ENCODE measurements around the gene CDON. TPM values are rescaled to one million over a fixed set of nuclear protein-coding genes. Genes with fewer than 3 reads are reported as not detected.

The CDON gene
- total RNA-seq, 2 experiments from 2014 or later = 1.9 to 2.7 TPM

DNA sequence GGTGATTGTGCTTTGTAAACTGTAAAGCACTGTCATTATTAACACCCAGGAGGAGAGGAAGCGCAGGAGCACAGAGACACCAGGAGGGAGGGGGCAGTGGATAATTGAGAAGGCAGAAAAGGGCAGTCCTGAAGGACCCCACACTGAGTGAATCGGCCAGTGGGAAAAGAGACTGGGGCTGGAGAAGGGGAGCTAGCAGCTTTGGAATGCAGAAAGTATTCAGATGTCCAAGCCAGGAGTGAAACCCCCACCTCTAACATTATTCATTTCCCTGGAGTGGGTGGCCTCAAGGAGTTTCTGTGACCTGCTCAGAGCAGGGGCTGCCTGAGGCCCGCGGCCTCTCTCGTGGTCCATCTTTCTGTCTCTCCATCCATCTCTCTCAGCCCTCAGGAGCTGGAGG is 38.0 kb upstream of the CDON start:
- Histone ChIP-seq H3K4me3 (ENCODE audit: low read length) (no peak overlapping the region), H3K4me1 (ENCODE audit: insufficient read depth, low read length) (no peaks in the 10 kb centered on the region), H3K9me3 (ENCODE audit: control insufficient read depth in 1 of 2, insufficient read depth in 1 of 2, low read length in 2 of 2) (no peaks in the 10 kb centered on the region), H3K27ac (ENCODE audit: low read depth in 1 of 2, low read length in 2 of 2) (no peak overlapping the region), H3K36me3 (ENCODE audit: insufficient read depth, low read length) (no peaks in the 10 kb centered on the region), H3K27me3 (ENCODE audit: control insufficient read depth in 1 of 2, insufficient read depth in 2 of 2, low read length in 2 of 2) (no peaks in the 10 kb centered on the region)
- no peaks in the 10 kb centered on the region for H3K4me1 Mint-ChIP-seq (ENCODE audit: low read depth)
- ATAC-seq (ENCODE audit: poor library complexity) (no peak), DNase-seq (no peak)
- H3K4me3 Mint-ChIP-seq = no peak overlapping the region
- H3K27me3 Mint-ChIP-seq = no peaks in the 10 kb centered on the region
- TF ChIP-seq, protein P1, sequence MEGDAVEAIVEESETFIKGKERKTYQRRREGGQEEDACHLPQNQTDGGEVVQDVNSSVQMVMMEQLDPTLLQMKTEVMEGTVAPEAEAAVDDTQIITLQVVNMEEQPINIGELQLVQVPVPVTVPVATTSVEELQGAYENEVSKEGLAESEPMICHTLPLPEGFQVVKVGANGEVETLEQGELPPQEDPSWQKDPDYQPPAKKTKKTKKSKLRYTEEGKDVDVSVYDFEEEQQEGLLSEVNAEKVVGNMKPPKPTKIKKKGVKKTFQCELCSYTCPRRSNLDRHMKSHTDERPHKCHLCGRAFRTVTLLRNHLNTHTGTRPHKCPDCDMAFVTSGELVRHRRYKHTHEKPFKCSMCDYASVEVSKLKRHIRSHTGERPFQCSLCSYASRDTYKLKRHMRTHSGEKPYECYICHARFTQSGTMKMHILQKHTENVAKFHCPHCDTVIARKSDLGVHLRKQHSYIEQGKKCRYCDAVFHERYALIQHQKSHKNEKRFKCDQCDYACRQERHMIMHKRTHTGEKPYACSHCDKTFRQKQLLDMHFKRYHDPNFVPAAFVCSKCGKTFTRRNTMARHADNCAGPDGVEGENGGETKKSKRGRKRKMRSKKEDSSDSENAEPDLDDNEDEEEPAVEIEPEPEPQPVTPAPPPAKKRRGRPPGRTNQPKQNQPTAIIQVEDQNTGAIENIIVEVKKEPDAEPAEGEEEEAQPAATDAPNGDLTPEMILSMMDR (IDR thresholded peaks at IDR 0.05) = no peak
- H3K36me3 Mint-ChIP-seq (ENCODE audit: low read depth) = no peaks in the 10 kb centered on the region
- CTCF ChIA-PET = no interaction called here
- no peaks in the 10 kb centered on the region for H3K9me3 Mint-ChIP-seq
- H3K27ac Mint-ChIP-seq = no peak overlapping the region
- intact Hi-C loops (cut with DNase I, micrococcal nuclease) = no loop called here
- POLR2A ChIA-PET = no interaction called here

DNA sequence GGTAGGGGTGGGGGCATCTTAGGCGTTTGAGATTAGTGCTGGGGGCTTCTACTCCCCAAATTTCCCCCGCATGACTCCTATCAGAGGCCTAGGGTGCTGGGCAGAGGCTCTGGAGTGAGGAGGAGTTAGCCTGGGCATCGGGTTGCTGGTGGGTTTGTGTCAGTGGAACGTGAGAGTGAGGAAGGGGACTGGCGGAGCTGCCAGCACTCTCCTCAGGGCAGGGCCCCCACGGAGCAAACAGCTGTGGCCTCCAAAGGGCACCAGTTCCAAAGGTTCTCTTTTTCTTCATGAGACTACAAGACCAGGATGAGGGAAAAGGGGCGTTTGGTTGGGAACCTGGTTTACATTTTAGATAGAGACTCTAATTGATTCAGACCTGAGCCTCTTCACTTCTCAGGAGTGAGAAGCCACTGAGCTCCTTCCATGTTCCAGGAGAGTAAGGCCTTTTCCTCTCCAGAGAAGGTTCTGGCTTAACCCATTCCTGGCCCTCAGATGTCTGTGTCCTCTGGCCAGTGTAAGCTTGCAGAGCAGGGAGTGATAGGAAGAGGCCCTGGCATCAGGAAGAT is 35.6 kb upstream of the CDON start:
- DNase-seq (no peak), ATAC-seq (ENCODE audit: poor library complexity) (no peak)
- POLR2A ChIA-PET = no interaction called here
- TF ChIP-seq, protein P1 (IDR thresholded peaks at IDR 0.05) = no peak
- intact Hi-C loops (cut with DNase I, micrococcal nuclease) = no loop called here
- CTCF ChIA-PET = no interaction called here
- Histone ChIP-seq H3K4me1 (ENCODE audit: insufficient read depth, low read length) (no peaks in the 10 kb centered on the region), H3K27me3 (ENCODE audit: control insufficient read depth in 1 of 2, insufficient read depth in 2 of 2, low read length in 2 of 2) (no peaks in the 10 kb centered on the region), H3K27ac (ENCODE audit: low read depth in 1 of 2, low read length in 2 of 2) (no peak overlapping the region), H3K4me3 (ENCODE audit: low read length) (no peak overlapping the region), H3K36me3 (ENCODE audit: insufficient read depth, low read length) (no peaks in the 10 kb centered on the region), H3K9me3 (ENCODE audit: control insufficient read depth in 1 of 2, insufficient read depth in 1 of 2, low read length in 2 of 2) (no peaks in the 10 kb centered on the region)
- H3K36me3 Mint-ChIP-seq (ENCODE audit: low read depth) = no peaks in the 10 kb centered on the region
- H3K4me1 Mint-ChIP-seq (ENCODE audit: low read depth) = no peaks in the 10 kb centered on the region
- no peaks in the 10 kb centered on the region for H3K9me3 Mint-ChIP-seq
- H3K27ac Mint-ChIP-seq = no peak overlapping the region
- H3K27me3 Mint-ChIP-seq = no peaks in the 10 kb centered on the region
- H3K4me3 Mint-ChIP-seq = no peak overlapping the region

DNA sequence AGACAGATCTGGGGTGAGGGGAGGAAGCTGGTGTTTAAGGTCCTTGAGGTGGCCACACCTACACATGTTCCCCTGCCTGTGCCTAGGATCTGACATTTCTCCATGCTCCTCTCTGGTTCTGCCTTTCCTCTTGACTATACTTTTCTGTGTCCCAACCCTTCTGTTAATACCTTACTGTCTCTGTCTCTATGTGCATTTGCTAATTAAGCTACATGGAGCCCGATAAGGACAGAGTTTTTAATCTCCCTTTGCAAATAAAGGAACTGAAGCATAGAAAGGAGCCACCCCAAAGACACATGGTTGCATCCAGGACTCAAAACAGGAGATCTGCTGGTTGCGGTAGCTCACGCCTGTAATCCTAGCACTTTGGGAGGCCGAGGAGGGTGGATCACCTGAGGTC is 33.1 kb upstream of the CDON start:
- Mint-ChIP-seq H3K27me3 (no peaks in the 10 kb centered on the region), H3K36me3 (ENCODE audit: low read depth) (no peaks in the 10 kb centered on the region), H3K9me3 (no peaks in the 10 kb centered on the region), H3K4me3 (no peak overlapping the region), H3K4me1 (ENCODE audit: low read depth) (no peaks in the 10 kb centered on the region), H3K27ac (no peak overlapping the region)
- no peak for DNase-seq
- ATAC-seq (ENCODE audit: poor library complexity) = no peak
- CTCF ChIA-PET = no interaction called here
- Histone ChIP-seq H3K4me1 (ENCODE audit: insufficient read depth, low read length) (no peaks in the 10 kb centered on the region), H3K36me3 (ENCODE audit: insufficient read depth, low read length) (no peaks in the 10 kb centered on the region), H3K27me3 (ENCODE audit: control insufficient read depth in 1 of 2, insufficient read depth in 2 of 2, low read length in 2 of 2) (no peaks in the 10 kb centered on the region), H3K9me3 (ENCODE audit: control insufficient read depth in 1 of 2, insufficient read depth in 1 of 2, low read length in 2 of 2) (no peaks in the 10 kb centered on the region), H3K27ac (ENCODE audit: low read depth in 1 of 2, low read length in 2 of 2) (no peak overlapping the region), H3K4me3 (ENCODE audit: low read length) (no peak overlapping the region)
- POLR2A ChIA-PET = no interaction called here
- TF ChIP-seq, protein P1 (IDR thresholded peaks at IDR 0.05) = no peak
- intact Hi-C loops (cut with DNase I, micrococcal nuclease) = no loop called here

All from CD4-positive, alpha-beta T cell (primary cell).